ENCODE results near the gene FCGR1A.
"Not testable (repeated sequence)": the region's sequence is repeated elsewhere in the genome, so short reads cannot be mapped to it uniquely, and the experiment has no call there.

FCGR1A gene

DNA sequence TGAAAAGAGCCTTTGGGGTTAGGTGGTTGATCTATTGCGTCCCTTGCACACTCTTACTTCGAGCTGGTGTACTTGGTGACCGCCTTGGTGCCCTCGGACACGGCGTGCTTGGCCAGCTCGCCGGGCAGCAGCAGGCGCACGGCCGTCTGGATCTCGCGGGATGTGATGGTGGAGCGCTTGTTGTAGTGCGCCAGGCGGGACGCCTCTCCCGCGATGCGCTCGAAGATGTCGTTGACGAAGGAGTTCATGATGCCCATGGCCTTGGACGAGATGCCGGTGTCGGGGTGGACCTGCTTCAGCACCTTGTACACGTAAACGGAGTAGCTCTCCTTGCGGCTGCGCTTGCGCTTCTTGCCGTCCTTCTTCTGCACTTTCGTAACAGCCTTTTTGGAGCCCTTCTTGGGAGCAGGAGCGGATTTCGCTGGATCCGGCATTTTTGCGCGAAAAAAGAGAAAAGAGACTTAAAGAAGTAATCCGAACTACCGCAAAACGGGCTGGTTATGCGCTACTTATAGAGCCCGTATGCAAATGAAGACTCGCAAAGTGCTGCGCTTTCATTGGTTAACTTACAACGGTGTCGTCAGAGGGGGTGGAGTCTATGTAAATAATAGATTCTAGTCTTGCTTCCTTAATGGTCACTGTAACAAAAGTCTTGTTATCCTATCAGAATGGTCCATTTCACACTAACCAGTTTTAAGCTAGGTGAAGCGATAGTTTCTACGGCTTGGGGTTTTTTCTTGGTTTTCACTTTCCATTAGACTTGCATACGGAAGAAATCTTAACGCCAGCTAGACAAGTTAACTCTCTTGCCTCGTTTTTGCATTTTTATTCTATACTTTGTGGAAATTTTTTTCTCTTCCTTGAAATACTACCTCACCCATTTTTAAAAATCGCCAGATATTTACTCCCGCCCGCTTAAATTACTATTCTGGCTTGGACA is 29.7 kb downstream of the FCGR1A start:
- H3K36me3 ChIP-seq (ENCODE audit: control insufficient read depth, insufficient read depth, low read length, severe bottlenecking); H3K27me3 ChIP-seq (replicated peaks; ENCODE audit: control insufficient read depth, insufficient read depth, low read length); H3K9me3 ChIP-seq (ENCODE audit: control insufficient read depth, low read length); H3K4me1 ChIP-seq (ENCODE audit: control insufficient read depth, insufficient read depth, low read length): not testable (repeated sequence)
- DNase-seq (ENCODE audit: low read depth), result peak; percentile 88
- Histone ChIP-seq H3K9ac (ENCODE audit: low read length) (peak overlapping the region; percentile 42), H3K4me3 (ENCODE audit: low read length) (peak overlapping the region; percentile 81)

DNA sequence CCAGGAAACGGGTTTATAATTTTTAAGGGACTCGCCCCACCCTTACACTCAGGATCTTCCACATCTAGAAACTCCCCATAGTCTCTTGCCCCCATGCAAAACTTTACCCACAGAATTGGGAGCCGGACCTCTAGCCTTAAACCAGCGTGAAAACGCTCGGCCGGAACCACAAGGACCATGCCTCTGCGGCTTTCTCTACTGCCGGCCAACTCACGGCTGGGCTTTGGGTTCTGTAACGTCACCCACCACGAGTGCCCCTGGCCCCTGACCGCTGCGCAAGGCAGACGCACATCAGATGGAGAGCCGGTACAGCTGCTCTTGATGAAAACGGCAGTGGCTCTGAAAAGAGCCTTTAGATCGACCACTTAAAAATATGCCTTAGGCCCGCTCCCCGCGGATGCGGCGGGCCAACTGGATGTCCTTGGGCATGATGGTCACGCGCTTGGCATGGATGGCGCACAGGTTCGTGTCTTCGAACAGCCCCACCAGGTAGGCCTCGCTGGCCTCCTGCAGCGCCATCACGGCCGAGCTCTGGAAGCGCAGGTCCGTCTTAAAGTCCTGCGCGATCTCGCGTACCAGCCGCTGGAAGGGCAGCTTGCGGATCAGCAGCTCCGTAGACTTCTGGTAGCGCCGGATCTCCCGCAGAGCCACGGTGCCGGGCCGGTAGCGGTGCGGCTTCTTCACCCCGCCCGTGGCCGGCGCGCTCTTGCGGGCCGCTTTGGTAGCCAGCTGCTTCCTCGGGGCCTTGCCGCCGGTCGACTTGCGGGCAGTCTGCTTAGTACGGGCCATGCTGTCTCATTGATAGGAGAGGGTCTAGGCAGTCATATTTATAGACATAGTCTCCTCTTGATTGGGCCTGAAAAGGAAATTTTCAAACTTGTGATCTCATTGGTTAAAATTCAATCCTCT is 30.7 kb downstream of the FCGR1A start:
- H3K27me3 ChIP-seq (replicated peaks; ENCODE audit: control insufficient read depth, insufficient read depth, low read length); H3K36me3 ChIP-seq (ENCODE audit: control insufficient read depth, insufficient read depth, low read length, severe bottlenecking); H3K9me3 ChIP-seq (ENCODE audit: control insufficient read depth, low read length); H3K4me1 ChIP-seq (ENCODE audit: control insufficient read depth, insufficient read depth, low read length): not testable (repeated sequence)
- Histone ChIP-seq H3K4me3 (ENCODE audit: low read length) (peak overlapping the region; percentile 59), H3K9ac (ENCODE audit: low read length) (peak overlapping the region; percentile 20)
- DNase-seq (ENCODE audit: low read depth), result peak; percentile 70

GRCh38 chr1:149820387-149820786 is 37.9 kb downstream of the FCGR1A start:
- not testable (repeated sequence) for H3K4me1 ChIP-seq (ENCODE audit: control insufficient read depth, insufficient read depth, low read length); H3K36me3 ChIP-seq (ENCODE audit: control insufficient read depth, insufficient read depth, low read length, severe bottlenecking); DNase-seq (ENCODE audit: low read depth); H3K9me3 ChIP-seq (ENCODE audit: control insufficient read depth, low read length); H3K27me3 ChIP-seq (replicated peaks; ENCODE audit: control insufficient read depth, insufficient read depth, low read length); H3K4me3 ChIP-seq (ENCODE audit: low read length); H3K9ac ChIP-seq (ENCODE audit: low read length)

- not testable (repeated sequence) for H3K36me3 ChIP-seq (ENCODE audit: control insufficient read depth, insufficient read depth, low read length, severe bottlenecking); H3K4me3 ChIP-seq (ENCODE audit: low read length); H3K9me3 ChIP-seq (ENCODE audit: control insufficient read depth, low read length); H3K4me1 ChIP-seq (ENCODE audit: control insufficient read depth, insufficient read depth, low read length); DNase-seq (ENCODE audit: low read depth); H3K9ac ChIP-seq (ENCODE audit: low read length); H3K27me3 ChIP-seq (replicated peaks; ENCODE audit: control insufficient read depth, insufficient read depth, low read length)
These were observed 44.1 kb downstream of the FCGR1A start for GRCh38 chr1:149826555-149826954.

- H3K27me3 ChIP-seq (replicated peaks; ENCODE audit: control insufficient read depth, insufficient read depth, low read length); H3K4me1 ChIP-seq (ENCODE audit: control insufficient read depth, insufficient read depth, low read length); H3K4me3 ChIP-seq (ENCODE audit: low read length); H3K9me3 ChIP-seq (ENCODE audit: control insufficient read depth, low read length); H3K36me3 ChIP-seq (ENCODE audit: control insufficient read depth, insufficient read depth, low read length, severe bottlenecking); H3K9ac ChIP-seq (ENCODE audit: low read length); DNase-seq (ENCODE audit: low read depth): not testable (repeated sequence)
These were observed 49.3 kb downstream of the FCGR1A start for GRCh38 chr1:149831764-149832315.

GRCh38 chr1:149832316-149833126 is 50.0 kb downstream of the FCGR1A start:
- not testable (repeated sequence) for H3K9ac ChIP-seq (ENCODE audit: low read length); DNase-seq (ENCODE audit: low read depth); H3K27me3 ChIP-seq (replicated peaks; ENCODE audit: control insufficient read depth, insufficient read depth, low read length); H3K9me3 ChIP-seq (ENCODE audit: control insufficient read depth, low read length); H3K4me1 ChIP-seq (ENCODE audit: control insufficient read depth, insufficient read depth, low read length); H3K4me3 ChIP-seq (ENCODE audit: low read length); H3K36me3 ChIP-seq (ENCODE audit: control insufficient read depth, insufficient read depth, low read length, severe bottlenecking)

DNA sequence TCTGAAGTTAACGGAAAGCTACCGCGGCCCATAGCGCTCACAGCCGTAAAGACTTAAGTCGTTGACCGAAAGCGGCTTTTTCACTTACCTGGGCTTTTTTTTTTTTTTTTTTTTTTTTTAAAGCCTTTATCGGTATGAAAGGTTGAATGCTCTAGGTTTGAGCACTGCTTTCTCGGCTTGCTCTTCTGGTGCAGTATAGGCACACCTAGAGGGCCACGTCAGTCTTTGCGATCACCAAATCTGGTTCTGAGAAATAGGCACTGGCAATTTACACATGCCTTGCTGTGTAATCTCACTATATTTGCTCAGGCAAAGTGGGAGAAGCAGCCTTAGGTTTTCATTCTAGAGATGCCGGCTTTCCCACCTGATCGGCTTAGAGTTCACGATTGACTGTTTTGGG is 50.6 kb downstream of the FCGR1A start:
- not testable (repeated sequence) for H3K9me3 ChIP-seq (ENCODE audit: control insufficient read depth, low read length); DNase-seq (ENCODE audit: low read depth); H3K4me1 ChIP-seq (ENCODE audit: control insufficient read depth, insufficient read depth, low read length); H3K4me3 ChIP-seq (ENCODE audit: low read length); H3K27me3 ChIP-seq (replicated peaks; ENCODE audit: control insufficient read depth, insufficient read depth, low read length); H3K36me3 ChIP-seq (ENCODE audit: control insufficient read depth, insufficient read depth, low read length, severe bottlenecking); H3K9ac ChIP-seq (ENCODE audit: low read length)

GRCh38 chr1:149841149-149841548 is 58.7 kb downstream of the FCGR1A start:
- not testable (repeated sequence) for H3K36me3 ChIP-seq (ENCODE audit: control insufficient read depth, insufficient read depth, low read length, severe bottlenecking); H3K27me3 ChIP-seq (replicated peaks; ENCODE audit: control insufficient read depth, insufficient read depth, low read length); H3K4me3 ChIP-seq (ENCODE audit: low read length); DNase-seq (ENCODE audit: low read depth); H3K9me3 ChIP-seq (ENCODE audit: control insufficient read depth, low read length); H3K9ac ChIP-seq (ENCODE audit: low read length)
- H3K4me1 ChIP-seq (ENCODE audit: control insufficient read depth, insufficient read depth, low read length), result peaks cover 17% of the 10 kb centered on the region
